Calu3 (cell line): ENCODE results near the gene SMPD3. TPM values are rescaled to one million over a fixed set of nuclear protein-coding genes. Genes with fewer than 3 reads are reported as not detected.

Source experiments
- BruUV-seq: library from RNA; stranded (reverse); fragments of 400-500 nt; replicated peaks from 2 replicates; lab custom pipeline; 2021; lab: Mats Ljungman, UMichigan
- CTCF ChIA-PET: fragments of 300-600 bp; sonication (Branson Sonifier 250); formaldehyde crosslinking; loops from one replicate; lab custom pipeline; 2022; ENCODE audit warnings: antibody characterized with exemption; lab: Charles Lee
- DNase-seq: peaks from one replicate; pipeline ENCODE4 v3.0.0; 2022
- H3K27ac Mint-ChIP-seq: one replicate; pipeline ENCODE4 v1.8.0; 2022; ENCODE audit warnings: mixed read lengths; ENCODE audit not compliant: unreplicated experiment
- H3K27me3 Mint-ChIP-seq: one replicate; pipeline ENCODE4 v1.8.0; 2022; ENCODE audit warnings: mixed read lengths; ENCODE audit not compliant: unreplicated experiment
- H3K36me3 Mint-ChIP-seq: one replicate; pipeline ENCODE4 v1.8.0; 2022; ENCODE audit warnings: mild to moderate bottlenecking, moderate library complexity, mixed read lengths; ENCODE audit not compliant: insufficient read depth, unreplicated experiment
- H3K4me1 Mint-ChIP-seq: one replicate; pipeline ENCODE4 v1.8.0; 2022; ENCODE audit warnings: mild to moderate bottlenecking, low read depth, mixed read lengths; ENCODE audit not compliant: unreplicated experiment
- H3K4me3 Mint-ChIP-seq: one replicate; pipeline ENCODE4 v1.8.0; 2022; ENCODE audit warnings: mild to moderate bottlenecking, low read depth, moderate library complexity, mixed read lengths; ENCODE audit not compliant: unreplicated experiment
- H3K9me3 Mint-ChIP-seq: one replicate; pipeline ENCODE4 v1.8.0; 2022; ENCODE audit warnings: low read depth, mixed read lengths; ENCODE audit not compliant: unreplicated experiment
- intact Hi-C: fragments of 100-400 bp; cut with micrococcal nuclease; formaldehyde crosslinking; loops from one replicate; pipeline ENCODE4 v1.10.0; 2022; ENCODE audit not compliant: unreplicated experiment
- total RNA-seq: library from RNA; stranded (reverse); gene quantifications from 2 replicates; pipeline ENCODE4 v1.2.3, GENCODE V29; 2022
- TF ChIP-seq, protein P1 (sequence below): fragments of 200-600 bp; IDR thresholded peaks from one replicate; pipeline ENCODE4 v1.8.0; 2022; ENCODE audit warnings: antibody characterized with exemption; ENCODE audit not compliant: unreplicated experiment

Gene SMPD3
- total RNA-seq, 1 experiment from 2014 or later = 0.42 TPM

DNA sequence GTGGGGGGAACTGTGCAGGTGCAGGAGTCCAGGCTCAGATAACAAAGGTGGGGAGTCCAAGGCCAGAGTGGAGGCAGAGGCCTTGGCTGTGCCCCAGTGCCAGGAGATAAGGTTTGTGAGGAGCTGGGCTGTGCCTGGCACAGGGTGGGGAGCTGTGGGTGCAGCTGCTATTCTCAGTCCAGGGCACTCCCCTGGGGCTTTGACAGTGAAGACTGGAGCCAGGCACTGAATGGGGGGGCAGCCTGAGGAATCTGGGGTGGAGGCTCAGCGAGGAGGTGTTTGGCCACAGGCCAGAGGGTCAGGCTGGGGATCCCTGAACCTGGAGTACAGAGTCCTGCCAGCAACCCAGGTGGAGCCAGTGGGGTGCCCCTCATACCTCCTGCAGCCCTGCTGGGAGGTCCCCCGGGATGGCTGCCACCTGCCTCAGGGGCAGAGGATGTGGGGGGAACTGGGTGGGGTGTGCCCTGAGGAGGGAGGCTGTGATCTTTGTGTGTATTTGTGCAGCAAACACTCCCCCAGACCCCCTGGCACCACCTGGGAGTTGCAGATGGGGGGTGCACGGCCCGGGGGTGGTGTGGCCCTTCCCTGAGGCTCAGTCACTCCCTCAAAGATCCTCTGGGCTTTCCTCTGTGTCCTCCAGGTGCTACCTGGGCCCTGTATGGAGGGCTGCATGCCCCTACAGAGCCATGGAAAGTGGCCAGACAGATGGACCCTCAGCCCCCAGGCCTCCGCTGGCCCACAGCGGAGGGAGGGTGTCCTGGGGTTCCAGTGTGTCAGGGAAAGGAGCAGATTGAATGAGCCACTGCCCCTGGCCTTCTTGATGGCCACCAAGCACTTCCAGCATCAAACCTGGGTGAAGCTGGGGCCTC, 44.5 kb upstream of the SMPD3 start:
- TF ChIP-seq, protein P1, sequence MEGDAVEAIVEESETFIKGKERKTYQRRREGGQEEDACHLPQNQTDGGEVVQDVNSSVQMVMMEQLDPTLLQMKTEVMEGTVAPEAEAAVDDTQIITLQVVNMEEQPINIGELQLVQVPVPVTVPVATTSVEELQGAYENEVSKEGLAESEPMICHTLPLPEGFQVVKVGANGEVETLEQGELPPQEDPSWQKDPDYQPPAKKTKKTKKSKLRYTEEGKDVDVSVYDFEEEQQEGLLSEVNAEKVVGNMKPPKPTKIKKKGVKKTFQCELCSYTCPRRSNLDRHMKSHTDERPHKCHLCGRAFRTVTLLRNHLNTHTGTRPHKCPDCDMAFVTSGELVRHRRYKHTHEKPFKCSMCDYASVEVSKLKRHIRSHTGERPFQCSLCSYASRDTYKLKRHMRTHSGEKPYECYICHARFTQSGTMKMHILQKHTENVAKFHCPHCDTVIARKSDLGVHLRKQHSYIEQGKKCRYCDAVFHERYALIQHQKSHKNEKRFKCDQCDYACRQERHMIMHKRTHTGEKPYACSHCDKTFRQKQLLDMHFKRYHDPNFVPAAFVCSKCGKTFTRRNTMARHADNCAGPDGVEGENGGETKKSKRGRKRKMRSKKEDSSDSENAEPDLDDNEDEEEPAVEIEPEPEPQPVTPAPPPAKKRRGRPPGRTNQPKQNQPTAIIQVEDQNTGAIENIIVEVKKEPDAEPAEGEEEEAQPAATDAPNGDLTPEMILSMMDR = no peak
- H3K36me3 Mint-ChIP-seq = peaks cover 7% of the 10 kb centered on the region
- CTCF ChIA-PET = interaction anchor here (0.6 kb wide), 1 partner anchor 845 kb away, joined by 5 read pairs; no protein-coding TSS in a partner anchor
- no peak for DNase-seq
- peaks cover 3% of the 10 kb centered on the region for H3K9me3 Mint-ChIP-seq
- intact Hi-C loops = no loop called here
- H3K27ac Mint-ChIP-seq = peak overlapping the region; percentile 23
- H3K4me3 Mint-ChIP-seq = no peak overlapping the region
- BruUV-seq = no TSS peak
- H3K27me3 Mint-ChIP-seq = peaks cover 22% of the 10 kb centered on the region
- H3K4me1 Mint-ChIP-seq = peaks cover 16% of the 10 kb centered on the region

DNA sequence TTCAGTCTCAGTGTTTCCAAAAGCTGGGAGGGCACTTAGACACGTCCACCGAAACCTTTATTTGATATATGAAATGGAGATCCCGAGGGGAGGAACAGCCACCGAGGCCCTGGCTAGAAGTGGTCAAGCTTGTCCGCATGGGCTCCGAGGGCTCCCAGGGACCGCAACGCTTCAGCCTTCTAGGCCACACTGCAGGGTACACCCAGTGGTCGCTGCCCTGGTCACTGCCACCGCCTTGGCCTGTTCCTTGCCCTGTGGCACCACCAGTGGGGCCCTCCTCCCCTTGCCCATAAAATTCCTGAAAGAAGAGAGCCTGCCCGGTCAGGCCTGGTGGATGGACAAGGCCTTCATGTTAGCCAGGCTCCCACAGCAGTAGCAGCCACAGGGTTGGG, 43.8 kb upstream of the SMPD3 start:
- Mint-ChIP-seq H3K4me1 (peaks cover 19% of the 10 kb centered on the region), H3K4me3 (no peak overlapping the region), H3K36me3 (peaks cover 7% of the 10 kb centered on the region), H3K27ac (peak overlapping the region; percentile 23), H3K9me3 (peaks cover 3% of the 10 kb centered on the region), H3K27me3 (peaks cover 15% of the 10 kb centered on the region)
- CTCF ChIA-PET = no interaction called here
- TF ChIP-seq, protein P1 = no peak
- DNase-seq = no peak
- intact Hi-C loops = no loop called here
- no TSS peak for BruUV-seq

DNA sequence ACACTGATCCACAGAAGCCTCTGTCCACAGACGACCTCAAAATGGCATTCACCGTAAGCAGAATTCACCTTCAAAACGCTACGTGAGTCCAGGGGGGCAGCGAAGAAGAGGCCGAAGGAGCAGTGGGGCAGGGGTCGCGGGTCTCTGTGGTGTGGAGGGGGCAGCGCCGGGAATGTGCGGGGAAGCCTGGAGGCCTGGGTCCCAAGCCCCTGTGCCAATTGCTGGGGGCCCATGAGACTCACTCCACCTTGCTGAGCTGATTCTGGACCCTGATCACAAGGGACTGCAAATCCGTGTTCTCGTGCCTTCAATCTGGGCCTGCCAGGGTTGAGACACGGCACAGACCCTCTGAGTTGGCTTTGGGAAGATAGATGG, 43.3 kb upstream of the SMPD3 start:
- H3K4me3 Mint-ChIP-seq = no peak overlapping the region
- no peak for DNase-seq
- CTCF ChIA-PET = no interaction called here
- H3K27ac Mint-ChIP-seq = peak overlapping the region; percentile 44
- TF ChIP-seq, protein P1 = no peak
- no TSS peak for BruUV-seq
- intact Hi-C loops = no loop called here
- H3K36me3 Mint-ChIP-seq = peaks cover 7% of the 10 kb centered on the region
- H3K9me3 Mint-ChIP-seq = peaks cover 3% of the 10 kb centered on the region
- H3K27me3 Mint-ChIP-seq = peaks cover 10% of the 10 kb centered on the region
- H3K4me1 Mint-ChIP-seq = peaks cover 25% of the 10 kb centered on the region

DNA sequence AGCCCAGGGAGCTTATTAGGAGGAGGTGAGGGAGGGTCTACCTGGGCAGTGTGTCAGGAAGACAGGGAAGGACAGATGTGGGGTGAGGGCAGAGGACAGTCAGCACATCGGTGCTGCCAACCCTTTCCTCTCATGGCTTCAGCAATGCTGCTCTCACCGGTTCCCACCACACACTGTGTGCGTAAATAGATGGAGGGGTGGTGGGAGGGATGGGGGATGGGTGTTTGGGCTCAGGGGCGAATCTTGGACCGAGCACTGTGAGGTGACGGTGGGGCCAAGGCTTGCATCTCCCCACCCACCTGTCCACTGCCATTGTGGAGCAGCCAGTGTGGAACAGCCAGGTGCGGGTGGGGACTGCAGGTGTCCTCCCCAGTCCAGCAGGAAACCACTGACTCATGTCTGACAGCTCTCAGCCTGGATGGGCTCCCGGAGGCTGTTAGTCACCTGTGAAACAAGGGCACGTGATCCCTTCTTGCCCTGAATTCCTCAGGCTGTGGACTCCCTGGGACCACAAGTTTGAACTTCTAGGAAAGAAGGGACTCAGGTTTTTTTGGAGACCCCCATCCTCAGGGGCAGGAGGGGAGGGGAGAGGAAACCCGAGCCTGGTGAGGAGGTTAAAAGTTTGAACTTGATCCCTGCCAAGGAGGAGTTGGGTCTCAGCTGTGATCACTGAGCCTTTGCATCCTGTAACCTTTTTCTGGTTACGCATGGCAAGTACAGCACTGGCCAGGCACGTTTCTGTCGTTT, 42.7 kb upstream of the SMPD3 start:
- BruUV-seq = no TSS peak
- TF ChIP-seq, protein P1 = no peak
- DNase-seq = peak; percentile 84
- Mint-ChIP-seq H3K36me3 (peaks cover 7% of the 10 kb centered on the region), H3K4me1 (peaks cover 25% of the 10 kb centered on the region), H3K4me3 (no peak overlapping the region), H3K27ac (peak overlapping the region; percentile 44), H3K27me3 (peaks cover 4% of the 10 kb centered on the region), H3K9me3 (peaks cover 3% of the 10 kb centered on the region)
- CTCF ChIA-PET = no interaction called here
- intact Hi-C loops = no loop called here
